Measurements from ENCODE around the gene TMEM245.

The TMEM245 gene

DNA sequence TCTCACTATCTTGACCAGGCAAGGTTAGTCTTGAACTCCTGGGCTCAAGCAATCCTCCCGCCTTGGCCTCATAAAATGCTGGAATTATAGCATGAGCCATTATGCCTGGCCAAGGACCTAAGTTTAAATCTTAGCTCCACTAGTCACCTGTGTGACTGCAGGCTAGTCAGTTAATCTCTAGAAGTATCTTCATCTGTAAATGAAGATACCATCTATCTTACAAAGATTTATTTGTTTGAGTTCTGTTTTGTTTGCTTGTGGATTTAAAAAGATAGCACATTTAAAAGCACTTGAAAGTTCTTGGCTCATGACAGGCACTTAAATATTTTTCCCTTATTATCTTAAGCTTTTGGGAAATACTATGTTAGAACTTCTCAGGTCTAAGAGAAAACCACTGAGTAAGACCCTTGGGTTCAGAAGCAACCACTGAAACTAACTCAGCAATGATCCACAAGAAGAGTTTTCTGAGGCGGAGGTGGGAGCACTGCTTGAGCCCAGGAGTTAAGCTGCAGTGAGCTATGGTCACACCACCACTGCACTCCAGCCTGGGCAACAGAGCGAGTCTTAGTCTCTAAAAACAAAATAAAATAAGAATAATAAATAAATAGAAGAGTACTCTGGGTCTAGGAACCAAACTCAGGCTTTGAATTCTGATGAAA is 19.1 kb downstream of the TMEM245 start:
- FAIRE-seq: no peak

DNA sequence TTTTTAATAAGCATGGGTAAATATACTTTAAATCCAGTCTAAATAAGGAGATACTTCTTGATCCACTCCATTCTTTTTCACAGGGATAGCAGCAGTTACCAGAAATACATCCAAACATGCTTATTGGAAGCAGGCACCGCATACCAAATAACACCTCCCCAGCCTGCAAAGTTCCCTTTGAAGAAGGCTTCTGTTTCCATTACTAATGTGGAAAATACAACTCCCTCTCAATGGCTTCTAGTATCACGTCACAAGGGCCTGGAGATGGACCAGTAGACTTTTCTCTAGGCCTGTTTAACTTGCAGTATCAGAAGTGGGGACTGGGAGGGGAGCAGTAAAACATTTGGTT is 20.8 kb downstream of the TMEM245 start:
- no peak for FAIRE-seq

- no peak for FAIRE-seq
Observed at GRCh38 chr9:109098171-109098959, 21.4 kb downstream of the TMEM245 start.

- FAIRE-seq: no peak
Observed at GRCh38 chr9:109097146-109097545, 22.6 kb downstream of the TMEM245 start.

DNA sequence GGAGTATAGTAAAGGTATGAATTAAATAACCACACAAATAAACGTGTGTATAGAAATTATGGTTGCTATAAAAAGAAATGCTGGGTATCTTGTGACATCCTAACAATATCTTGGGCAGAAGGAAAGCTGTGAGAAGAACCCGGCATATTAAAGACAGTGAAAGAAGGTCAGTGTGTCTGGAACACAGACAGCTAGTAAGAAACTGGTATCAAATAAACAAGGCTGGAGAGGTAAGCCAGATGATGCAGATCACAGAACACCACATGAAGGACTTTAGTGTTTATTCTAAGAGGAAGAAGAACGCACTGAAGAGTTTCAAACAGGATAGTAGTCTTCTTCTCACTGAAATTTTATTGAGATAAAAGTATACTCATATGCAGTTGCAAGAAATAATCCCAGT is 24.4 kb downstream of the TMEM245 start:
- FAIRE-seq: no peak

GRCh38 chr9:109094268-109094667 is 25.5 kb downstream of the TMEM245 start:
- FAIRE-seq: no peak

DNA sequence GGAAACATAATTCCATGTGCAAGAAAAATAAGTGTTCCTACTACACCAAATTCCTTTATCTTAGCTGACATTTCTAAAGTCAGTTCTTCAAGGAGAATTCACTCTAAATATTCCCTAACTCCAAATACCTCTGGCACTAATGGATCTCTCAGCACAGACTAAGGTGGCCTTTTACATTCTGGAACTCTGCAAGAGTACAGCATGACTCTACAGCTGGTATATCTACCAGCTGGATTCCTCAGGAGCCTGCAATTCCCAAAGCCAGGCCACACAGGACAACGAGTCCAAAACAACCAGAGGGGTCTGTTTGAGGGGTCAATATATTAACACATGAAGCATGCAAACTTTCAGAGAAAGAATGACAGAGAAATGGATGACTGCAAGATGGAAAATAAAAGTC is 27.2 kb downstream of the TMEM245 start:
- FAIRE-seq: no peak

DNA sequence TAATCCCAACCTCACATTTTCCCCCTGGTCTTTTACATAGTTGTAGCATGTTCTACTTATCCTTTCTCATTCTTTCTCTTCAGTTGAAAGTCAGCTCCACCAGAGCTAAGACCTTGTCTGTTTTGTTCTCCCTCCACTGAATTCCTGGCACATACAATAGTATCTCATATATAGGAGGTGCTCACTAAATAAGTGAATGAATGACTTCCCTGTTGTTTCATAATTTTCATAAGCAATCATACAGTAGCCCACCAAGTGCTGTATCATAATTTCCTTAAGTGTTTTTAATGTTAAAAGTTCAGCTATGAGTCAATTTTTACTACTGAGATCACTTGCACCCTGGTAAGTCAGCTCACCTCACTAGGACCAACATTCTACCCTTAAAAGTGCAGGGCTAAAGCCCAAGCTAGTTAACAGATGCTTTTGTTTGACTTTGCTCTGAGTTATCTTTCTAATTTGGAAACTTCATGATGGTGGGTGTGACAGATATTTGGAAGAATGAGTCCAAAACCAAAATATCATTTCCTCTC is 27.6 kb downstream of the TMEM245 start:
- no peak for FAIRE-seq

DNA sequence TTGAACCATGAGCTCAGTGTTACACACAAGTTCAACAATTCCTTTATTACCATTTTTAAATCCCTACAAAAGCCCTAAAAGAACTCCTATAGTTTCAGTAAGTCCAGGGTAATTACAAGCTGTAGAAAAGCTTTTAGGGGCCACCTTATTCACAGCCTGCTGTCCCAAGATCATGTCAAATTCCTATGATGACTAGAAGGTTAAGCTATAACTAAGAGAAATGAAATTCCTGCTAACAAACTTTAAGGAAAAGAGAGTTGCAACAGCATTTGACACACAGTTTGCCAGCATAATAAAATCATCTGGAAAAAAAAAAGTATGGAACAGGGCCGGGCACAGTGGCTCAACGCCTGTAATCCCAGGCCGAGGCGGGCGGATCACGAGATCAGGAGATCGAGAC is 31.5 kb downstream of the TMEM245 start:
- FAIRE-seq: no peak

DNA sequence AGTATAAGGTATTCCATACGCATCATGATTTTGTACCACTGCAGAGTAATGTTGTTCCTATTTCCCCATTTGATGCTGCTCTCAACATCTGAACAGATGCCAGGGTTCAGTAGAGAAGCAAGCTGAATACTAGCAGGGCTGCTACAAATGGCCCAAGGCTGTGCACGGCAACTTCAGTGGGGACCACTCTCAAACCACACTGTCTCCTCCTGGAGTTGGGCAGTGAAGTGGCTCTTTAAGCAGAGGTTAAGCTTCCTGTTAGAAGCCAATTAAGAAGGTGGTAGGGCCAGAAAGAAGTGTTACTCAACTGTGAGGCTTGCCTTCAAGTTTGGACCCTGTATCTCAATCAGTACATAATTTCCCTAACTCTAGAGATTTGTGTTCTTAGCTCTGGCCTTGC is 32.0 kb downstream of the TMEM245 start:
- FAIRE-seq: no peak

DNA sequence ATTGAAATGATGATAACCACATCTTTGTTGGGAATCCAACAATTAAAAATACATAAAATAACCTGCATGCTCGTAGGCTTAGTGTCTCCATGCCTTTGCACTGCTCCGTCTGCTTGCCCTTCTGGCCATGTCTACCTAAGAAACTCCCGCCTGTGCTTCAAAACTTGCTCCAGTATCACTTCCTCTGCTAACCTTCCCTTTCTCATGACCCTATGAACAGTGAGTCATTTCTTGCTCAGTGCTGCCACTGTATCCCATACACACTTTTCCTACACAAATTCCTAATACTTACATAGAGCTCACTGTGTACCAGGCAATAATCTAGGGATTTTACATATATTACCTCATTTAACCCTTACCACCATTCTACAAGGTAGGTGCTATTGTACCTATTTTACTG is 33.5 kb downstream of the TMEM245 start:
- FAIRE-seq: no peak

GRCh38 chr9:109085510-109085909 is 34.2 kb downstream of the TMEM245 start:
- FAIRE-seq: no peak

GRCh38 chr9:109083813-109084405 is 35.8 kb downstream of the TMEM245 start:
- no peak for FAIRE-seq

GRCh38 chr9:109083141-109083540 is 36.6 kb downstream of the TMEM245 start:
- no peak for FAIRE-seq

DNA sequence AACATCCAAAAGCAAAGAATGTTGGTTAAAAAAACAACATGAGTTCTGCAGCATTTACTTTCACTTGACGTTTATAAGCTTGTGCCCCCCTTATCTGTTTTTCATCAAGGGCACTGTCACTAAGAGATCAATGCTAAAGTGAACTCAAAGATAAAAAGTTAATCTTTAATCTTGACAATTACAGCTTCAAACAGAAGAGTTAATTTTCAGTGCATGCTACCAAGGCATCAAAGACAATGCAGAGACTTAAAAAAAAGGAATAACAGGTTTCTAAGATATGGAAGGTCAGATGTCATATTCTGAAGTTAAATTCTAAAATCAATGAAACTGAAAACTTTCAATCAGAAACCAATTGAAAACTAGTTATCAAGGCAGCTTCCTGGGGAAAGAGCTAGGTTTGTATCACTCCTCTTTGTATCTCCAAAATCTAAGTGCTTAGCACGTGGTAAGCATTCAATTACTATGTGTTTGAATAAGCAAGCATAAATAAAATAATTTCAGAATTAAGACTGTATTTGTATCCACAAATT is 37.6 kb downstream of the TMEM245 start:
- FAIRE-seq: no peak

DNA sequence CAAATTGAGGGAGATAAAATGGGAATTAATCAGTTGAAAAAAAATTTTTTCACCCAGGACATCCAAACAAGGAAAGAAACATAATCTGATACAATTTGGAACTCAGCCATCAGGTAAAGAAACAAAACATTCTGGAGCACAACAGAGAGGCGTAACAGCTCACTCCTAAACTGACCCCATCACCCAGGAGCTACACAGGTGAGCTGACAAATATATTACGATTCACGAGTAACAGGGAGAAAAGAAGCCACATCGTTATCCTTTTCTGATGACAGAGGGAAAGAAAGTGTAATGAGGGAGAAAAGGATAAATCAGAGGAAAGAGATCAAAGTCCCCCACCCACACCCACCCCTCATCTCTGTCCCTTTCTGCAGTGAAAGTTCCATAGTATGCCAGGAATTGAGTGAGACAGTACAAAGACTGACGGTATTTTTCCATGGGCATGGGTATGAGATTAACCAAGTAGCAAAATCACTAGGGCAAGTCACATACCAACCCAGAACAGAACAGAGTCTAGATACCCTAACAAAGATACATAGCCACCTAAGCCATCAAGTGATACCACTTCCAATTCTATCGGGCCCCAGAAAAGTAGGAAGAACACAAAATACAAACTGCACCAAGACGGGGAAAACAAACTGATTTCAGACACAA is 45.4 kb downstream of the TMEM245 start:
- FAIRE-seq: no peak

GRCh38 chr9:109072821-109073435 is 46.8 kb downstream of the TMEM245 start:
- peak; percentile 12 for FAIRE-seq

DNA sequence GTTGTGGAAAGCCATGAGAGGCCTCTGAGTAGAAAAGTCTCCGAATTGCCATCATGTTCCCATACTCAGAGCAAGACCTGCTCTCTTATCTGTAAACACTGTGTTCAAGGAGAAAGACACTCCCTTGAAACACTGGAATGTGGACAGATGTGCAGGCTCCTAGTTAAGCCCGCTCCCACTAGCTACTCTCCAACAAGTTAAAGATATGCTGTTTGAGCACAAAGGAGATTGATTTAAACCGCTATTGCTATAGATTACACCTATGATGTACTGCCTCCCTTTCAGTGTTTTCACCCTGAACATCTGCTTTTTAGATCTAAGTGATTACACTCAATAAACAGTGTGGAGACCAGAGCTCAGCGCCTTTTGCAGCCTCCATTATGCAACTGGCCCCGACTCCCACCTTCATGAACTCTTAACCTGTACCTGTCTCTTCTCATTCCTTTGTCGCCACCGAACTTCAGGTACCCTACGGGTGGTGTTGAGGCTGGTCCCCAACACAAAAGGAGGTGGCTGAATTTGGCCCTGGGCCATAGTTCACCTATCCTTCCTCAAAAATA is 47.5 kb downstream of the TMEM245 start:
- no peak for FAIRE-seq

DNA sequence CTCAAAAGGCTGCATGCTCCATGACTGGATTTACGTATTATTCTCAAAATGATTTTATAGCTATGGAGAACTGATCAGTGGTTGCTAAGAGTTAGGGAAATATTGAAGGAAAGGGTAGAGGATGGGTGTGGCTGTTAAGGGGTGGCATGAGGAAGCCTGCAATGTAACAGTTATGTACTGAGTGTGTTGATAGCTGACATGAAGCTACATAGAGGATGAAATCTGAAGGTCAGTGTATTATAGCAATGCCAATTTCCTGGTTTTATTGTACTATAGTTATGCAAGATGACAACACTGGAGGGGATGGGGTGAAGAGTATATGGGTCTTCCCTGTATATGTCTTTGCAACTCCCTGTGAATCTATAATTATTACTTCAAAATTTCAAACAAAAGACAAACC is 51.0 kb downstream of the TMEM245 start:
- no peak for FAIRE-seq

DNA sequence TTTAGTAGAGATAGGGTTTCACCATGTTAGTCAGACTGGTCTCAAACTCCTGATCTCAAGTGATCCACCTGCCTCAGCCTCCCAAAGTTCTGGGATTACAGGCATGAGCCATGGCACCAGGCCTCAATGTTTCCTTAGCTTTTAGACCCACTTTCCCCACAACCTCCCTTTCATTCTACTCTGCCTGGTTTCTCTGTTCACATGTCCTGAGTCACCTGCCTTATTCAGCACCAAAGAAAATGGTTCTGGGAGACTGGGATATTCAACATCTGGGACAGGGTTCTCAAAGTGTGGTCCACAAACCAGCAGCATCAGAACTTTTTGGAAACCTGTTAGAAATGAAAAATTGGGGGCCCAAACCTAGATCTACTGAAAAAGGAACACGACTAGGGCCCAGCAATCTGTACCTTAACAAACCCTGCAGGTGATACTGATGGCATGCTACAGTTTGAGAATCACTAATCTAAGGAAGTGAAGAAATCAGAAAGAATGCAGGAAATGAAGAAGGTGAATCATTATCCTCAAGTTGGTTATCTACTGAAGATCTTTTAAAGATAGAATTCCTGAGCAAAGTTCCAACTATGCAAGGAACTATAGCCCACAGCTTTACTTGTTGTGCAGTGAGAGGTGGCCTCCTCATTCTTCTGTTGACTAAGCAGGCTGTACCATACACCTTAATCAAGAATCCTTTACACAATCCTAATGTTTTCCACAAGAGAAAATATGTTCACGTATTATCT is 54.6 kb downstream of the TMEM245 start:
- FAIRE-seq: no peak

DNA sequence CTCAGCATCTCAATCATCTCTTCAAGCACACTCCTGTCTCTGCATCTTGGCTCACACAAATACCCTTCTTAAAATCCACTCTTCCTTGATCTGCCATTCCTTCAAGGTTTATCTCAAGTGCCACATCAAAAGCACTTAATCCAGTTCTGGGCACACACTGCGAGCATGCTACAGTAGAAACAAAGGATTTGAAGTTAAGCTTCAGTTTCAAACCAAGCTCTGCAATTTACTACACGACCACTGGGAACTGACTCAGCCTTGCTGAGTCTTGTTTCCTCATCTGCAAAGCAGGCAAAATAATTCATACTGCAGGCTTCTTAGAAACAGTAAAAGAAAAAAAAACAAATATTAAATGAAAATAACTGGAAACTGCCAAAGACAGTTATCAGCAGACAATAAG is 56.0 kb downstream of the TMEM245 start:
- FAIRE-seq: no peak

GRCh38 chr9:109062543-109062942 is 57.2 kb downstream of the TMEM245 start:
- FAIRE-seq: no peak
